HG03442 (cell line): Measurements from ENCODE around the gene FYCO1.

Experiments used
- ATAC-seq: cut with Tn5 transposase; IDR thresholded peaks from one replicate; pipeline ENCODE4 v1.9.1; 2021; ENCODE audit warnings: mild to moderate bottlenecking, moderate library complexity; ENCODE audit not compliant: unreplicated experiment

FYCO1 gene

GRCh38 chr3:45965253-45965652 lies 30.4 kb downstream of the FYCO1 start:
- no peak for ATAC-seq

GRCh38 chr3:45964139-45964538 lies 31.5 kb downstream of the FYCO1 start:
- ATAC-seq, result peak; percentile 73

- no peak for ATAC-seq
Measured at GRCh38 chr3:45962033-45962432, 33.6 kb downstream of the FYCO1 start.

- ATAC-seq, result no peak
Measured at GRCh38 chr3:45960289-45960688, 35.3 kb downstream of the FYCO1 start.

GRCh38 chr3:45959201-45959600 lies 36.4 kb downstream of the FYCO1 start:
- ATAC-seq, result no peak

GRCh38 chr3:45958321-45958791 lies 37.3 kb downstream of the FYCO1 start:
- no peak for ATAC-seq

- no peak for ATAC-seq
Measured at GRCh38 chr3:45957586-45957985, 38.0 kb downstream of the FYCO1 start.

GRCh38 chr3:45955706-45956105 lies 39.9 kb downstream of the FYCO1 start:
- ATAC-seq, result no peak

GRCh38 chr3:45955017-45955647 lies 40.5 kb downstream of the FYCO1 start:
- ATAC-seq, result no peak

GRCh38 chr3:45954306-45954705 lies 41.3 kb downstream of the FYCO1 start:
- no peak for ATAC-seq

- no peak for ATAC-seq
Measured at GRCh38 chr3:45953536-45953935, 42.1 kb downstream of the FYCO1 start.

- no peak for ATAC-seq
Measured at GRCh38 chr3:45952456-45952855, 43.2 kb downstream of the FYCO1 start.

GRCh38 chr3:45951946-45952345 lies 43.7 kb downstream of the FYCO1 start:
- no peak for ATAC-seq

GRCh38 chr3:45950686-45951600 lies 44.7 kb downstream of the FYCO1 start:
- no peak for ATAC-seq

GRCh38 chr3:45950131-45950530 lies 45.5 kb downstream of the FYCO1 start:
- ATAC-seq, result no peak

GRCh38 chr3:45949432-45949831 lies 46.2 kb downstream of the FYCO1 start:
- ATAC-seq, result no peak

- no peak for ATAC-seq
Measured at GRCh38 chr3:45948881-45949280, 46.7 kb downstream of the FYCO1 start.

- ATAC-seq, result no peak
Measured at GRCh38 chr3:45948311-45948781, 47.3 kb downstream of the FYCO1 start.

- no peak for ATAC-seq
Measured at GRCh38 chr3:45947361-45947760, 48.3 kb downstream of the FYCO1 start.

- no peak for ATAC-seq
Measured at GRCh38 chr3:45946875-45947274, 48.7 kb downstream of the FYCO1 start.

GRCh38 chr3:45946307-45946706 lies 49.3 kb downstream of the FYCO1 start:
- ATAC-seq, result no peak
